HL-60 (cell line): ENCODE measurements around the gene ABLIM1.

Experiments
- CTCF ChIP-seq: IDR thresholded peaks from one replicate; pipeline ENCODE4 v1.5.1; 2011; ENCODE audit warnings: low read length, control low read depth, inconsistent platforms; ENCODE audit not compliant: insufficient read depth
- POLR2AphosphoS5 ChIP-seq: IDR thresholded peaks from 2 replicates; pipeline ENCODE4 v1.6.1; 2012; ENCODE audit warnings: low read depth

DNA sequence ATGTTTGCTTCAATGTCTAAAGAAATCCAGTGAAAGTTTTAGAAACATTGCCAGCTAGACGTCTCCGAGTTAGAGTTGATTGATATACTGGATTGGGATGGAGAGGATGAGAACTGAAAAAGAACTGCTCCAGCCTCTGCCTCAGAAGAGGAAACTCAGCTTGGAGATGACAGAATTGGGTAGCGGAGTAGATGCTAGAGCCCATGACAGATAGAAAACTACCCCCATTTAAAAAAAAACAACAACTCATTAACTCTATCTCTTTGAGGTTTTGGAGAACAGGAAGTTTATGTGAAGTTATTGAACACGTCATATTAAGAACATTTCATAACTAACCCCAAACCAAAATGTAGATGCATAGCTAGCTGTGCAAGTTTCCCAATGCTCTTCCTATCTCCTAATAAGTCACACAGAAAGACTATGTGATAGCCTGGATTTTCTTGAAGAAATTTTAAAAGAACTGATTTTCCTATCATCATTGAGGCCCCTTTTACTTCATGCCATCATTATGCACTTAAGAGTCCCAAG, 225.4 kb downstream of the ABLIM1 start:
- TF ChIP-seq CTCF (no peak), POLR2AphosphoS5 (no peak)
